ENCODE results near the gene CDC6.
A peak's percentile ranks its signal among the peaks of the same experiment; 100 is the strongest.

CDC6 gene

GRCh38 chr17:40341808-40342503 lies 54.3 kb downstream of the CDC6 start:
- TF ChIP-seq FOXP2 (optimal IDR thresholded peaks at IDR 0.05; ENCODE audit: borderline replicate concordance, extremely low read depth, extremely low read length, insufficient read depth) (peak; percentile 45), POLR2AphosphoS5 (IDR thresholded peaks at IDR 0.05; ENCODE audit: low read depth, low read length) (no peak; the same call in 1 of the 2 replicates), SIN3A (IDR thresholded peaks at IDR 0.05; ENCODE audit: borderline replicate concordance, insufficient read depth, low read length) (peak; percentile 67; the same call in 1 of the 2 replicates), REST (IDR thresholded peaks at IDR 0.05; ENCODE audit: insufficient read depth in 1 of 2, low read depth in 2 of 2, low read length in 2 of 2) (no peak)

- no peak for TF ChIP-seq FOXP2 (optimal IDR thresholded peaks at IDR 0.05; ENCODE audit: borderline replicate concordance, extremely low read depth, extremely low read length, insufficient read depth)
- TF ChIP-seq SIN3A (IDR thresholded peaks at IDR 0.05; ENCODE audit: borderline replicate concordance, insufficient read depth, low read length), result 0 out of 2 replicates have a peak, but pooled peaks have one; percentile 3
These were observed 55.0 kb downstream of the CDC6 start for GRCh38 chr17:40342504-40343218.

GRCh38 chr17:40343219-40344119 lies 55.8 kb downstream of the CDC6 start:
- TF ChIP-seq TAF1 (IDR thresholded peaks at IDR 0.05; ENCODE audit: borderline replicate concordance, insufficient read depth, low read length), result no peak
- TF ChIP-seq POLR2AphosphoS5 (IDR thresholded peaks at IDR 0.05; ENCODE audit: low read depth, low read length), result 0 out of 2 replicates have a peak, but pooled peaks have one; percentile 15
- no peak for TF ChIP-seq FOXP2 (optimal IDR thresholded peaks at IDR 0.05; ENCODE audit: borderline replicate concordance, extremely low read depth, extremely low read length, insufficient read depth)
- TF ChIP-seq REST (IDR thresholded peaks at IDR 0.05; ENCODE audit: insufficient read depth in 1 of 2, low read depth in 2 of 2, low read length in 2 of 2), result 0 out of 4 replicates have a peak, but pooled peaks of 1 of the 2 experiments have one; percentile 6

- TF ChIP-seq SIN3A (IDR thresholded peaks at IDR 0.05; ENCODE audit: borderline replicate concordance, insufficient read depth, low read length) (no peak), TAF1 (IDR thresholded peaks at IDR 0.05; ENCODE audit: borderline replicate concordance, insufficient read depth, low read length) (no peak), POLR2AphosphoS5 (IDR thresholded peaks at IDR 0.05; ENCODE audit: low read depth, low read length) (no peak), FOXP2 (optimal IDR thresholded peaks at IDR 0.05; ENCODE audit: borderline replicate concordance, extremely low read depth, extremely low read length, insufficient read depth) (no peak), REST (IDR thresholded peaks at IDR 0.05; ENCODE audit: insufficient read depth in 1 of 2, low read depth in 2 of 2, low read length in 2 of 2) (no peak)
These were observed 56.9 kb downstream of the CDC6 start for GRCh38 chr17:40344421-40345160.

All from PFSK-1 (cell line).